MM.1S (cell line): Measurements from ENCODE around the gene S1PR2.
A peak's percentile ranks its signal among the peaks of the same experiment; 100 is the strongest.

Experiments
- DNase-seq: peaks from one replicate; pipeline ENCODE4 v3.0.0-alpha.2; 2015
- H2AFZ ChIP-seq: fragments of 300-600 bp; sonication (generic); 2 replicates; pipeline ENCODE4 v1.6.0; 2016; ENCODE audit warnings: antibody characterized with exemption, low read length
- H3F3A ChIP-seq: fragments of 300-600 bp; sonication (generic); 2 replicates; pipeline ENCODE4 v1.6.1; 2016; ENCODE audit warnings: mild to moderate bottlenecking, antibody characterized with exemption, low read length, moderate library complexity, mixed read lengths; ENCODE audit not compliant: insufficient read depth
- H3K27ac ChIP-seq: fragments of 300-600 bp; sonication (generic); 2 replicates; pipeline ENCODE4 v1.5.1; 2016; ENCODE audit warnings: mild to moderate bottlenecking, low read length
- H3K27me3 ChIP-seq: fragments of 300-600 bp; sonication (generic); replicated peaks from 2 replicates; pipeline ENCODE4 v1.6.0; 2016; ENCODE audit warnings: low read length; ENCODE audit not compliant: insufficient read depth
- H3K36me3 ChIP-seq: fragments of 300-600 bp; sonication (generic); replicated peaks from 2 replicates; pipeline ENCODE4 v1.6.1; 2016; ENCODE audit warnings: mild to moderate bottlenecking, low read length, mixed read lengths; ENCODE audit not compliant: insufficient read depth
- H3K4me1 ChIP-seq: fragments of 300-600 bp; sonication (generic); 2 replicates; pipeline ENCODE4 v1.6.1; 2016; ENCODE audit warnings: low read length, mixed read lengths
- H3K4me2 ChIP-seq: fragments of 300-600 bp; sonication (generic); 2 replicates; pipeline ENCODE4 v1.6.0; 2016; ENCODE audit warnings: low read depth, low read length
- H3K4me3 ChIP-seq: fragments of 300-600 bp; sonication (generic); 2 replicates; pipeline ENCODE4 v1.5.1; 2016; ENCODE audit warnings: low read length, mixed read lengths
- H3K79me2 ChIP-seq: fragments of 300-600 bp; sonication (generic); 2 replicates; pipeline ENCODE4 v1.6.1; 2016; ENCODE audit warnings: mixed run types, low read length, mixed read lengths
- H3K9ac ChIP-seq: fragments of 300-600 bp; sonication (generic); 2 replicates; pipeline ENCODE4 v1.6.1; 2016; ENCODE audit warnings: low read length, mixed read lengths
- H3K9me2 ChIP-seq: fragments of 300-600 bp; sonication (generic); replicated peaks from 2 replicates; pipeline ENCODE4 v1.6.1; 2016; ENCODE audit warnings: mild to moderate bottlenecking, low read length, mixed read lengths; ENCODE audit not compliant: insufficient read depth
- H3K9me3 ChIP-seq: fragments of 300-600 bp; sonication (generic); replicated peaks from 2 replicates; pipeline ENCODE4 v1.6.1; 2016; ENCODE audit warnings: mild to moderate bottlenecking, low read length, mixed read lengths; ENCODE audit not compliant: insufficient read depth
- H4K20me1 ChIP-seq: fragments of 300-600 bp; sonication (generic); 2 replicates; pipeline ENCODE4 v1.6.1; 2016; ENCODE audit warnings: mild to moderate bottlenecking, low read length, moderate library complexity, mixed read lengths; ENCODE audit not compliant: insufficient read depth
- EZH2 ChIP-seq: fragments of 300-600 bp; sonication (generic); optimal IDR thresholded peaks from 2 replicates; pipeline ENCODE3; 2017; ENCODE audit warnings: low read depth, mild to moderate bottlenecking, antibody characterized with exemption, low read length, mixed read lengths
- EZH2phosphoT487 ChIP-seq: fragments of 300-600 bp; sonication (generic); IDR thresholded peaks from 2 replicates; pipeline ENCODE4 v1.6.1; 2018; ENCODE audit warnings: antibody characterized with exemption, low read length
- TF ChIP-seq, protein P1 (sequence below): fragments of 300-600 bp; sonication (generic); IDR thresholded peaks from 2 replicates; pipeline ENCODE4 v1.5.1; 2016; ENCODE audit warnings: antibody characterized with exemption, low read length, mixed read lengths

S1PR2 gene

DNA sequence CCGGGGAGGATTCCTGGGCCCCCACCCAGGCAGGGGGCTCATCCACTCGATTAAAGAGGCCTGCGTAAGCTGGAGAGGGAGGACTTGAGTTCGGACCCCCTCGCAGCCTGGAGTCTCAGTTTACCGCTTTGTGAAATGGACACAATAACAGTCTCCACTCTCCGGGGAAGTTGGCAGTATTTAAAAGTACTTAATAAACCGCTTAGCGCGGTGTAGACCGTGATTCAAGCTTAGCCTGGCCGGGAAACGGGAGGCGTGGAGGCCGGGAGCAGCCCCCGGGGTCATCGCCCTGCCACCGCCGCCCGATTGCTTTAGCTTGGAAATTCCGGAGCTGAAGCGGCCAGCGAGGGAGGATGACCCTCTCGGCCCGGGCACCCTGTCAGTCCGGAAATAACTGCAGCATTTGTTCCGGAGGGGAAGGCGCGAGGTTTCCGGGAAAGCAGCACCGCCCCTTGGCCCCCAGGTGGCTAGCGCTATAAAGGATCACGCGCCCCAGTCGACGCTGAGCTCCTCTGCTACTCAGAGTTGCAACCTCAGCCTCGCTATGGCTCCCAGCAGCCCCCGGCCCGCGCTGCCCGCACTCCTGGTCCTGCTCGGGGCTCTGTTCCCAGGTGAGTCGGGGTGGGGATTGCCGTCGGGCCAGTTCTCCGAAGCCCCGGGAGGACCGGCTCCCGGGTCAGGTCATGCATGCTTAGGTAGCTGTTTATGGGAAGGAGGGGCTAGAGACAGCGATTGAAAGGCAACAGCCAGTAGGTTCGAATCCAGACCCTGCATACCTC is 39.7 kb upstream of the S1PR2 start, which contains the start of gene ICAM1:
Gene ICAM1, plus strand, starts transcription at position 505 of the 779 bp plus-strand sequence. Its CDS starts 40 bp downstream, at position 545.
- no peak for TF ChIP-seq EZH2phosphoT487
- H3K27me3 ChIP-seq: no peaks in the 10 kb centered on the region
- H2AFZ ChIP-seq: peak within 1 kb of the TSS; percentile 81
- peak within 1 kb of the TSS; percentile 57 for H3K4me3 ChIP-seq
- peak within 1 kb of the TSS; percentile 36 for H3K9ac ChIP-seq
- H3K4me2 ChIP-seq: peak within 1 kb of the TSS; percentile 98
- no peaks in the 10 kb centered on the region for H4K20me1 ChIP-seq
- peak within 1 kb of the TSS; percentile 46 for H3K27ac ChIP-seq
- H3K79me2 ChIP-seq: peaks cover 8% of the 10 kb centered on the region; the same call in 1 of the 2 replicates
- no peaks in the 10 kb centered on the region for H3K9me3 ChIP-seq
- H3K4me1 ChIP-seq: 0 out of 2 replicates have a peak, but pooled peaks cover 13% of the 10 kb centered on the region
- H3K9me2 ChIP-seq: no peaks in the 10 kb centered on the region
- no peaks in the 10 kb centered on the region for H3F3A ChIP-seq
- peak; percentile 86 for DNase-seq
- no peaks in the 10 kb centered on the region for H3K36me3 ChIP-seq

DNA sequence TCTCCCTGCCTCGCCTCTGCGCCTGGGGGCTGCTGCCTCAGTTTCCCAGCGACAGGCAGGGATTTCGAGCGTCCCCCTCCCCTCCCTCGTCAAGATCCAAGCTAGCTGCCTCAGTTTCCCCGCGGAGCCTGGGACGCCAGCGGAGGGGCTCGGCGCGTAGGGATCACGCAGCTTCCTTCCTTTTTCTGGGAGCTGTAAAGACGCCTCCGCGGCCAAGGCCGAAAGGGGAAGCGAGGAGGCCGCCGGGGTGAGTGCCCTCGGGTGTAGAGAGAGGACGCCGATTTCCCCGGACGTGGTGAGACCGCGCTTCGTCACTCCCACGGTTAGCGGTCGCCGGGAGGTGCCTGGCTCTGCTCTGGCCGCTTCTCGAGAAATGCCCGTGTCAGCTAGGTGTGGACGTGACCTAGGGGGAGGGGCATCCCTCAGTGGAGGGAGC is 39.1 kb upstream of the S1PR2 start:
- H3K4me2 ChIP-seq: peak overlapping the region; percentile 98
- no peaks in the 10 kb centered on the region for H3K9me3 ChIP-seq
- no peaks in the 10 kb centered on the region for H3K9me2 ChIP-seq
- no peaks in the 10 kb centered on the region for H3K27me3 ChIP-seq
- H2AFZ ChIP-seq: peak overlapping the region; percentile 81
- H3F3A ChIP-seq: no peaks in the 10 kb centered on the region
- peak; percentile 41 for DNase-seq
- H3K9ac ChIP-seq: peak overlapping the region; percentile 36; the same call in 1 of the 2 replicates
- no peak for TF ChIP-seq EZH2phosphoT487
- TF ChIP-seq, protein P1, sequence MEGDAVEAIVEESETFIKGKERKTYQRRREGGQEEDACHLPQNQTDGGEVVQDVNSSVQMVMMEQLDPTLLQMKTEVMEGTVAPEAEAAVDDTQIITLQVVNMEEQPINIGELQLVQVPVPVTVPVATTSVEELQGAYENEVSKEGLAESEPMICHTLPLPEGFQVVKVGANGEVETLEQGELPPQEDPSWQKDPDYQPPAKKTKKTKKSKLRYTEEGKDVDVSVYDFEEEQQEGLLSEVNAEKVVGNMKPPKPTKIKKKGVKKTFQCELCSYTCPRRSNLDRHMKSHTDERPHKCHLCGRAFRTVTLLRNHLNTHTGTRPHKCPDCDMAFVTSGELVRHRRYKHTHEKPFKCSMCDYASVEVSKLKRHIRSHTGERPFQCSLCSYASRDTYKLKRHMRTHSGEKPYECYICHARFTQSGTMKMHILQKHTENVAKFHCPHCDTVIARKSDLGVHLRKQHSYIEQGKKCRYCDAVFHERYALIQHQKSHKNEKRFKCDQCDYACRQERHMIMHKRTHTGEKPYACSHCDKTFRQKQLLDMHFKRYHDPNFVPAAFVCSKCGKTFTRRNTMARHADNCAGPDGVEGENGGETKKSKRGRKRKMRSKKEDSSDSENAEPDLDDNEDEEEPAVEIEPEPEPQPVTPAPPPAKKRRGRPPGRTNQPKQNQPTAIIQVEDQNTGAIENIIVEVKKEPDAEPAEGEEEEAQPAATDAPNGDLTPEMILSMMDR: no peak
- no peak for TF ChIP-seq EZH2
- H3K36me3 ChIP-seq: no peaks in the 10 kb centered on the region
- peaks cover 8% of the 10 kb centered on the region; the same call in 1 of the 2 replicates for H3K79me2 ChIP-seq
- no peaks in the 10 kb centered on the region for H4K20me1 ChIP-seq
- peak overlapping the region; percentile 57 for H3K4me3 ChIP-seq
- peak overlapping the region; percentile 46; the same call in 1 of the 2 replicates for H3K27ac ChIP-seq
- 0 out of 2 replicates have a peak, but pooled peaks cover 13% of the 10 kb centered on the region for H3K4me1 ChIP-seq

DNA sequence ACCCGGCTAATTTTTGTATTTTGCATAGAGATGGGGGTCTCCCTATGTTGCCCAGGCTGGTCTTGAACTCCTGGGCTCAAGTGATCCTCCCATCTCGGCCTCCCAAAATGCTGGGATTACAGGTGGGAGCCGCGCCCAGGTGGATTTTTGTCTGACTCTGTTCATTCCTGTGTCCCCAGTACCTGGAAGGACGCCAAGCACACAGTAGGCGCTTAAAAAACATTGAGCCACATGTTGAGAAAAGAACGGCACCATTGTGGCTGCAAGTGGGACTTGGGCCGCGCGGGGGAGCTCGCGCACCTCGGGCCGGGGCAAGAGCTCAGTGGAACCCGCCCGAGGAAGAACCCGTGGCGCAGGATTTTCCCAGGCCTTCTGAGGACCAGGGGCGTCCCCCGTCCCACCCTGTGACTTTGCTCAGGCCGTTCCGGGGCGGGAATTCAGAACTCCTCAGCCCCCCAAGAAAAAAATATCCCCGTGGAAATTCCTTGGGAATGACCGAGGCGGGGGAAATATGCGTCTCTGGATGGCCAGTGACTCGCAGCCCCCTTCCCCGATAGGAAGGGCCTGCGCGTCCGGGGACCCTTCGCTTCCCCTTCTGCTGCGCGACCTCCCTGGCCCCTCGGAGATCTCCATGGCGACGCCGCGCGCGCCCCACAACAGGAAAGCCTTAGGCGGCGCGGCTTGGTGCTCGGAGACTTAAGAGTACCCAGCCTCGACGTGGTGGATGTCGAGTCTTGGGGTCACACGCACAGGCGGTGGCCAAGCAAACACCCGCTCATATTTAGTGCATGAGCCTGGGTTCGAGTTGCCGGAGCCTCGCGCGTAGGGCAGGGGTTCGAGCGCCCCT is 38.4 kb upstream of the S1PR2 start:
- no peak for TF ChIP-seq EZH2phosphoT487
- TF ChIP-seq, protein P1: peak; percentile 90
- peak overlapping the region; percentile 36; the same call in 1 of the 2 replicates for H3K9ac ChIP-seq
- H4K20me1 ChIP-seq: no peaks in the 10 kb centered on the region
- no peaks in the 10 kb centered on the region for H3K36me3 ChIP-seq
- H3K79me2 ChIP-seq: peaks cover 8% of the 10 kb centered on the region; the same call in 1 of the 2 replicates
- H3K9me3 ChIP-seq: no peaks in the 10 kb centered on the region
- DNase-seq: peak; percentile 74
- H2AFZ ChIP-seq: peak overlapping the region; percentile 81
- no peaks in the 10 kb centered on the region for H3K9me2 ChIP-seq
- peak overlapping the region; percentile 46; the same call in 1 of the 2 replicates for H3K27ac ChIP-seq
- H3K4me3 ChIP-seq: peak overlapping the region; percentile 57
- no peaks in the 10 kb centered on the region for H3F3A ChIP-seq
- 0 out of 2 replicates have a peak, but pooled peaks cover 13% of the 10 kb centered on the region for H3K4me1 ChIP-seq
- H3K27me3 ChIP-seq: no peaks in the 10 kb centered on the region
- H3K4me2 ChIP-seq: peak overlapping the region; percentile 98
